WI38 (cell line): ENCODE results near the gene SCO1.
A peak's percentile ranks its signal among the peaks of the same experiment; 100 is the strongest.
"Not testable (repeated sequence)": the region's sequence is repeated elsewhere in the genome, so short reads cannot be mapped to it uniquely, and the experiment has no call there.

ENCODE experiments used
- H3K4me3 ChIP-seq: 2 replicates; pipeline ENCODE4 v1.5.1; 2011; ENCODE audit warnings: low read depth, mild to moderate bottlenecking, control low read depth, low read length
- TF ChIP-seq, protein P1 (sequence below): IDR thresholded peaks from 2 replicates; pipeline ENCODE4 v1.5.1; 2012; ENCODE audit warnings: low read depth, mild to moderate bottlenecking, control low read depth, low read length

The SCO1 gene

DNA sequence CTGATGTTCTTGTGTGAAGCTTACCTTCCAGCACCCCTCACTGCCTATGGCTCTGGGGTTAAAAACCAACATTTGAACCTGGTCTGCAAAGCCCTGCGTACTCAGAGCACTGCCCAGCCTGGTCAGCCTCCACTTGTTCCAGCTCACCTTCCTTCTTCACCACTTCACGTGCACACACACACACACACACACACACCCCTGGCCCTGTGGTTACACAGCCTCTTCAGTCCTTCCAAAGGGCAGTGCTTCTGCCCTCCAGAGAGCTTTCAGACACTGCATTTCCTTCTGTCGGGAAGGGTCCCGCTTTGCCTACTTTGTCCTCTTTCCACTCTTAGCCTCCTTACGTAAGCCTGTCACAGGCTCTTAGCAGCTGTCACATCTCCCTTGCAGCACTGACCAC, 42.1 kb upstream of the SCO1 start:
- TF ChIP-seq, protein P1, sequence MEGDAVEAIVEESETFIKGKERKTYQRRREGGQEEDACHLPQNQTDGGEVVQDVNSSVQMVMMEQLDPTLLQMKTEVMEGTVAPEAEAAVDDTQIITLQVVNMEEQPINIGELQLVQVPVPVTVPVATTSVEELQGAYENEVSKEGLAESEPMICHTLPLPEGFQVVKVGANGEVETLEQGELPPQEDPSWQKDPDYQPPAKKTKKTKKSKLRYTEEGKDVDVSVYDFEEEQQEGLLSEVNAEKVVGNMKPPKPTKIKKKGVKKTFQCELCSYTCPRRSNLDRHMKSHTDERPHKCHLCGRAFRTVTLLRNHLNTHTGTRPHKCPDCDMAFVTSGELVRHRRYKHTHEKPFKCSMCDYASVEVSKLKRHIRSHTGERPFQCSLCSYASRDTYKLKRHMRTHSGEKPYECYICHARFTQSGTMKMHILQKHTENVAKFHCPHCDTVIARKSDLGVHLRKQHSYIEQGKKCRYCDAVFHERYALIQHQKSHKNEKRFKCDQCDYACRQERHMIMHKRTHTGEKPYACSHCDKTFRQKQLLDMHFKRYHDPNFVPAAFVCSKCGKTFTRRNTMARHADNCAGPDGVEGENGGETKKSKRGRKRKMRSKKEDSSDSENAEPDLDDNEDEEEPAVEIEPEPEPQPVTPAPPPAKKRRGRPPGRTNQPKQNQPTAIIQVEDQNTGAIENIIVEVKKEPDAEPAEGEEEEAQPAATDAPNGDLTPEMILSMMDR, result no peak
- H3K4me3 ChIP-seq, result no peak overlapping the region

GRCh38 chr17:10738521-10739258, 41.4 kb upstream of the SCO1 start:
- no peak overlapping the region for H3K4me3 ChIP-seq
- TF ChIP-seq, protein P1, result no peak

- H3K4me3 ChIP-seq, result no peak overlapping the region
- TF ChIP-seq, protein P1, result no peak
Observed at GRCh38 chr17:10737736-10738135, 40.4 kb upstream of the SCO1 start.

GRCh38 chr17:10737168-10737622, 39.9 kb upstream of the SCO1 start:
- TF ChIP-seq, protein P1, result peak; percentile 69

DNA sequence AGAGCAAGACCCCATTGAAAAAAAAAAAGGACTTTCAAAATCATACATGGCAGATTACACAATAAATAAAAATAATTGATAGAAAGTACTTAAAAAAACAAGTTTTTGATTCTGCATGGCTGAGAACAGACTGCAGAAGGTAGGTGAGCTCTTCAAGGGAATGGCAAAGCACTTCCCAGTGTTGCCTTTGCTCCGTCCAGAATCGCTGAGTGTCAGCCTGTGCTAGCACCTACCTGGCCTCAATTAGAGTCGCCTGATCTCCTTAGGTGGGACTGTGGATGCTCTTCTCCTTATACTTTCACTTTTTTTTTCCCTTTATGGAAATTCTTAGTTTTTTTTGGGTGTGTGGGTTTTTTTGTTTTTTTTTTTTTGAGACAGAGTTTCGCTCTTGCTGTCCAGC, 38.5 kb upstream of the SCO1 start:
- TF ChIP-seq, protein P1, result no peak
- no peak overlapping the region for H3K4me3 ChIP-seq

More at GRCh38 chr17:10737168-10737622, 39.9 kb upstream of the SCO1 start:
- H3K4me3 ChIP-seq, result no peak overlapping the region

- H3K4me3 ChIP-seq, result no peak overlapping the region
- TF ChIP-seq, protein P1, result no peak
Observed at GRCh38 chr17:10735251-10735650, 37.9 kb upstream of the SCO1 start.

DNA sequence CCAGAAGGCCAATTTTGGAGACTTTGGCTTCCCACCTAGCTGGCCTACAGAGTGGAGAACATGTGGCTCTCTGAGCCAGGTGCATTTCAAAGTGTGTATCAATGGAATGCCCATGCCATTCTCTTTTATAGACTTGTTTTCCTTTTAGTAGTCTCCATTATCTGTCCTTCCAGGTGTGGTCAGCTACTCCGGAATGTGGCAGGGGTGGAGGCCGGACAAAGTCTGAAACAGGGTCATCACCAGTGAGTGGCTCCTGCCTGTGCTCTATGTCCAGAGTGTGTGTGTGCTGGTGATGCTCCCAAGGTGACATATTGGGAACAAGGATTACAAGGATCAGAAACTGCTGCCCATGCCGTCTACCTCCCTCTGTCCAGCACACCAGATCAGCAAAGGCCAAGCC, 36.3 kb upstream of the SCO1 start:
- H3K4me3 ChIP-seq, result no peak overlapping the region
- TF ChIP-seq, protein P1, result no peak

- H3K4me3 ChIP-seq, result not testable (repeated sequence)
Observed at GRCh38 chr17:10732121-10732520, 34.8 kb upstream of the SCO1 start.
